ENCODE data around the gene BBOX1. TPM values are rescaled to one million over a fixed set of nuclear protein-coding genes. Genes with fewer than 3 reads are reported as not detected.

The BBOX1 gene
- total RNA-seq, 1 donor from 2014 or later, result not detected

- no peak for DNase-seq (ENCODE audit: low spot score in 2 of 2, unreplicated experiment in 2 of 2)
- TF ChIP-seq, protein P1, sequence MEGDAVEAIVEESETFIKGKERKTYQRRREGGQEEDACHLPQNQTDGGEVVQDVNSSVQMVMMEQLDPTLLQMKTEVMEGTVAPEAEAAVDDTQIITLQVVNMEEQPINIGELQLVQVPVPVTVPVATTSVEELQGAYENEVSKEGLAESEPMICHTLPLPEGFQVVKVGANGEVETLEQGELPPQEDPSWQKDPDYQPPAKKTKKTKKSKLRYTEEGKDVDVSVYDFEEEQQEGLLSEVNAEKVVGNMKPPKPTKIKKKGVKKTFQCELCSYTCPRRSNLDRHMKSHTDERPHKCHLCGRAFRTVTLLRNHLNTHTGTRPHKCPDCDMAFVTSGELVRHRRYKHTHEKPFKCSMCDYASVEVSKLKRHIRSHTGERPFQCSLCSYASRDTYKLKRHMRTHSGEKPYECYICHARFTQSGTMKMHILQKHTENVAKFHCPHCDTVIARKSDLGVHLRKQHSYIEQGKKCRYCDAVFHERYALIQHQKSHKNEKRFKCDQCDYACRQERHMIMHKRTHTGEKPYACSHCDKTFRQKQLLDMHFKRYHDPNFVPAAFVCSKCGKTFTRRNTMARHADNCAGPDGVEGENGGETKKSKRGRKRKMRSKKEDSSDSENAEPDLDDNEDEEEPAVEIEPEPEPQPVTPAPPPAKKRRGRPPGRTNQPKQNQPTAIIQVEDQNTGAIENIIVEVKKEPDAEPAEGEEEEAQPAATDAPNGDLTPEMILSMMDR (IDR thresholded peaks at IDR 0.05; ENCODE audit: unreplicated experiment), result no peak
- Mint-ChIP-seq H3K9me3 (peaks cover 5% of the 10 kb centered on the region), H3K36me3 (peaks cover 9% of the 10 kb centered on the region), H3K4me1 (peaks cover 25% of the 10 kb centered on the region), H3K27ac (peak overlapping the region; percentile 10), H3K4me3 (no peak overlapping the region), H3K27me3 (ENCODE audit: low read depth) (peaks cover 25% of the 10 kb centered on the region)
Observed at GRCh38 chr11:27060816-27061460, 20.3 kb downstream of the BBOX1 start.

- H3K27ac Mint-ChIP-seq, result no peak overlapping the region
Observed at GRCh38 chr11:27061461-27061821, 20.8 kb downstream of the BBOX1 start.

GRCh38 chr11:27064086-27064485 is 23.5 kb downstream of the BBOX1 start:
- peaks cover 5% of the 10 kb centered on the region for H3K36me3 Mint-ChIP-seq
- TF ChIP-seq, protein P1 (IDR thresholded peaks at IDR 0.05; ENCODE audit: unreplicated experiment), result no peak
- DNase-seq (ENCODE audit: low spot score in 2 of 2, unreplicated experiment in 2 of 2), result no peak
- H3K27me3 Mint-ChIP-seq (ENCODE audit: low read depth), result peaks cover 15% of the 10 kb centered on the region
- peaks cover 10% of the 10 kb centered on the region for H3K9me3 Mint-ChIP-seq
- no peak overlapping the region for H3K27ac Mint-ChIP-seq
- H3K4me1 Mint-ChIP-seq, result peaks cover 18% of the 10 kb centered on the region
- H3K4me3 Mint-ChIP-seq, result no peak overlapping the region

More at GRCh38 chr11:27061461-27061821, 20.8 kb downstream of the BBOX1 start:
- Mint-ChIP-seq H3K9me3 (peaks cover 5% of the 10 kb centered on the region), H3K27me3 (ENCODE audit: low read depth) (peaks cover 25% of the 10 kb centered on the region), H3K4me1 (peaks cover 25% of the 10 kb centered on the region), H3K36me3 (peaks cover 9% of the 10 kb centered on the region), H3K4me3 (no peak overlapping the region)
- TF ChIP-seq, protein P1 (IDR thresholded peaks at IDR 0.05; ENCODE audit: unreplicated experiment), result no peak
- no peak for DNase-seq (ENCODE audit: low spot score in 2 of 2, unreplicated experiment in 2 of 2)

- Mint-ChIP-seq H3K27me3 (ENCODE audit: low read depth) (peaks cover 9% of the 10 kb centered on the region), H3K36me3 (peaks cover 7% of the 10 kb centered on the region), H3K9me3 (peaks cover 14% of the 10 kb centered on the region), H3K4me3 (no peak overlapping the region), H3K27ac (no peak overlapping the region), H3K4me1 (no peaks in the 10 kb centered on the region)
- TF ChIP-seq, protein P1 (IDR thresholded peaks at IDR 0.05; ENCODE audit: unreplicated experiment), result no peak
- no peak for DNase-seq (ENCODE audit: low spot score in 2 of 2, unreplicated experiment in 2 of 2)
Observed at GRCh38 chr11:27075192-27075591, 34.6 kb downstream of the BBOX1 start.

DNA sequence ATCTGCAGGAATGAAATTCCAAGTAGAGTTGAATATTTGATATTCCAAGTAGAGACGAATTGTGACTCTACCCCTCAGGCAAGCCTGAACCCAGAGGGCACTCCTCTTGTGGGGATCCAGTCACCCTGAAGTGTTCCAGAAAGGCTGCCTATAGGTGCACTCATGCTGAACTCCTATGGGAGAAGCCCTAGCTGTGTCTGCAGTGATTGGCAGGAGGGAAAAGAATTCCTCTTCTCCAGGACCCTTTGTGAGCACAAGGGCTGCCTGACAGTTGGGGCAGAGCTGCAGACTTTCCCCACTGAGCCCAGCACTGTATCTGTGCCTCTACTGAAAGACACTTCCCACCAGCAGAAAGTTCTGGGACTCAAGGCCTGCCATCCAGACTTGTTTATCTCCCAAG is 35.0 kb downstream of the BBOX1 start:
- Mint-ChIP-seq H3K4me1 (no peaks in the 10 kb centered on the region), H3K4me3 (no peak overlapping the region), H3K9me3 (peaks cover 14% of the 10 kb centered on the region), H3K27ac (no peak overlapping the region), H3K27me3 (ENCODE audit: low read depth) (peaks cover 10% of the 10 kb centered on the region), H3K36me3 (peaks cover 7% of the 10 kb centered on the region)
- TF ChIP-seq, protein P1 (IDR thresholded peaks at IDR 0.05; ENCODE audit: unreplicated experiment), result no peak
- no peak for DNase-seq (ENCODE audit: low spot score in 2 of 2, unreplicated experiment in 2 of 2)

Measured in mesothelial cell of epicardium (in vitro differentiated cells).